Muscle of arm (tissue), 12 donors: ENCODE results near the gene DPM3. TPM values are rescaled to one million over a fixed set of nuclear protein-coding genes. Genes with fewer than 3 reads are reported as not detected.

Experiments used
- DNase-seq: peaks from one replicate; pipeline ENCODE4 v3.0.0-alpha.2; 2013
- polyA plus RNA-seq, 12 donors: library from polyadenylated mRNA; unstranded; fragments of 120-200 nt; gene quantifications; one replicate each; pipeline ENCODE4 v1.2.1, GENCODE V29; 2013; ENCODE audit not compliant: insufficient read length in 12 of 12

DPM3 gene
- polyA plus RNA-seq, 12 donors, result 13.2 to 24.3 (median 17.5) TPM; not detected in 2

GRCh38 chr1:155105604-155106011 lies 34.7 kb downstream of the DPM3 start:
- DNase-seq, result no peak

GRCh38 chr1:155104605-155105534 lies 35.5 kb downstream of the DPM3 start:
- DNase-seq, result no peak

GRCh38 chr1:155103325-155103724 lies 37.0 kb downstream of the DPM3 start:
- no peak for DNase-seq

- DNase-seq, result no peak
These were observed 41.0 kb downstream of the DPM3 start for GRCh38 chr1:155099331-155099730.

GRCh38 chr1:155094622-155094948 lies 45.7 kb downstream of the DPM3 start:
- DNase-seq, result no peak

- DNase-seq, result peak; percentile 66
These were observed 46.3 kb downstream of the DPM3 start for GRCh38 chr1:155093911-155094621.

- no peak for DNase-seq
These were observed 47.7 kb downstream of the DPM3 start for GRCh38 chr1:155092641-155093040.

GRCh38 chr1:155092131-155092530 lies 48.2 kb downstream of the DPM3 start:
- no peak for DNase-seq

- peak; percentile 84 for DNase-seq
These were observed 49.0 kb downstream of the DPM3 start for GRCh38 chr1:155091071-155092051.

Other genes starting within 250 kb of the DPM3 start
- 10 to 100 TPM in 11 of 12 donors, not detected in 1; 20.1 to 28.8 (median 26.1) TPM for gene PMVK, start 203.8 kb downstream of the DPM3 start, polyA plus RNA-seq
- 100 to 1,000 TPM in 8 of 12 donors, 10 to 100 TPM in 3, not detected in 1; 74.1 to 186 (median 153) TPM for gene PBXIP1, start 184.4 kb downstream of the DPM3 start, polyA plus RNA-seq
- 10 to 100 TPM in 11 of 12 donors, not detected in 1; 21.7 to 39.5 (median 28.7) TPM for gene PYGO2, start 178.7 kb downstream of the DPM3 start, polyA plus RNA-seq
- gene SHC1, start 169.8 kb downstream of the DPM3 start, polyA plus RNA-seq, result 100 to 1,000 TPM in 1 of 12 donors, 10 to 100 TPM in 10, not detected in 1; 66.6 to 136 (median 92.4) TPM
- 10 to 100 TPM in 11 of 12 donors, not detected in 1; 44.1 to 77.4 (median 65.4) TPM for gene CKS1B, start 165.8 kb downstream of the DPM3 start, polyA plus RNA-seq
- gene FLAD1, start 157.2 kb downstream of the DPM3 start, polyA plus RNA-seq, result 10 to 100 TPM in 11 of 12 donors, not detected in 1; 13.1 to 23.6 (median 19.7) TPM
- under 1 TPM in 1 of 12 donors, not detected in 11; 0.49 TPM for gene LENEP, start 146.9 kb downstream of the DPM3 start, polyA plus RNA-seq
- 10 to 100 TPM in 4 of 12 donors, 1 to 10 TPM in 7, not detected in 1; 3.9 to 32.4 (median 8.5) TPM for gene ZBTB7B, start 137.7 kb downstream of the DPM3 start, polyA plus RNA-seq
- gene DCST2, start 106.8 kb downstream of the DPM3 start, polyA plus RNA-seq, result 1 to 10 TPM in 3 of 12 donors, under 1 TPM in 7, not detected in 2; 0.34 to 1.6 (median 0.57) TPM
- gene DCST1, start 106.7 kb downstream of the DPM3 start, polyA plus RNA-seq, result under 1 TPM in 8 of 12 donors, not detected in 4; 0.16 to 0.29 (median 0.24) TPM
- gene ADAM15, start 89.2 kb downstream of the DPM3 start, polyA plus RNA-seq, result 100 to 1,000 TPM in 1 of 12 donors, 10 to 100 TPM in 10, not detected in 1; 47.2 to 143 (median 56.3) TPM
- 10 to 100 TPM in 3 of 12 donors, 1 to 10 TPM in 8, not detected in 1; 4.7 to 12.1 (median 6.5) TPM for gene EFNA4, start 76.8 kb downstream of the DPM3 start, polyA plus RNA-seq
- gene EFNA3, start 61.7 kb downstream of the DPM3 start, polyA plus RNA-seq, result 10 to 100 TPM in 1 of 12 donors, 1 to 10 TPM in 9, not detected in 2; 1.3 to 11.7 (median 2.1) TPM
- gene EFNA1, start 12.7 kb downstream of the DPM3 start, polyA plus RNA-seq, result 10 to 100 TPM in 11 of 12 donors, not detected in 1; 19.3 to 35.9 (median 23.3) TPM
- 10 to 100 TPM in 11 of 12 donors, not detected in 1; 18.5 to 27.5 (median 23.4) TPM for gene SLC50A1, start 4.7 kb downstream of the DPM3 start, polyA plus RNA-seq
- gene KRTCAP2, start 32.8 kb upstream of the DPM3 start, polyA plus RNA-seq, result 100 to 1,000 TPM in 5 of 12 donors, 10 to 100 TPM in 6, not detected in 1; 59.2 to 147 (median 99.7) TPM
- 1 to 10 TPM in 2 of 12 donors, under 1 TPM in 9, not detected in 1; 0.35 to 5.8 (median 0.56) TPM for gene TRIM46, start 33.3 kb upstream of the DPM3 start, polyA plus RNA-seq
- gene THBS3, start 67.4 kb upstream of the DPM3 start, polyA plus RNA-seq, result 10 to 100 TPM in 11 of 12 donors, not detected in 1; 44.8 to 81.2 (median 63.4) TPM
- 10 to 100 TPM in 11 of 12 donors, not detected in 1; 12.7 to 23.0 (median 19.0) TPM for gene MTX1, start 68.2 kb upstream of the DPM3 start, polyA plus RNA-seq
- 10 to 100 TPM in 11 of 12 donors, not detected in 1; 10.8 to 33.3 (median 13.5) TPM for gene ENTREP3, start 115.0 kb upstream of the DPM3 start, polyA plus RNA-seq
- 10 to 100 TPM in 11 of 12 donors, not detected in 1; 37.6 to 64.7 (median 42.4) TPM for gene SCAMP3, start 121.8 kb upstream of the DPM3 start, polyA plus RNA-seq
- gene CLK2, start 133.0 kb upstream of the DPM3 start, polyA plus RNA-seq, result 10 to 100 TPM in 11 of 12 donors, not detected in 1; 32.8 to 79.5 (median 38.6) TPM
- 1 to 10 TPM in 11 of 12 donors, not detected in 1; 3.7 to 8.6 (median 4.6) TPM for gene HCN3, start 136.9 kb upstream of the DPM3 start, polyA plus RNA-seq
- under 1 TPM in 8 of 12 donors, not detected in 4; 0.07 to 0.44 (median 0.15) TPM for gene PKLR, start 160.9 kb upstream of the DPM3 start, polyA plus RNA-seq
- gene FDPS, start 168.3 kb upstream of the DPM3 start, polyA plus RNA-seq, result 100 to 1,000 TPM in 8 of 12 donors, 10 to 100 TPM in 3, not detected in 1; 83.9 to 131 (median 107) TPM
- 10 to 100 TPM in 11 of 12 donors, not detected in 1; 20.5 to 44.8 (median 26.4) TPM for gene RUSC1, start 180.4 kb upstream of the DPM3 start, polyA plus RNA-seq